ENCODE measurements around the gene TSPAN16. TPM values are rescaled to one million over a fixed set of nuclear protein-coding genes. Genes with fewer than 3 reads are reported as not detected.

TSPAN16 gene
- polyA plus RNA-seq, 1 experiment = not detected

- Histone ChIP-seq H3K4me3 (ENCODE audit: low read depth, low read length) (no peak overlapping the region), H3K27me3 (ENCODE audit: control insufficient read depth, insufficient read depth, low read length) (no peaks in the 10 kb centered on the region), H3K36me3 (ENCODE audit: control insufficient read depth, insufficient read depth, low read length) (no peaks in the 10 kb centered on the region)
- no peak for TF ChIP-seq CTCF (IDR thresholded peaks at IDR 0.05; ENCODE audit: insufficient read depth, low read depth, low read length)
- no peak for DNase-seq (ENCODE audit: low read depth)
- POLR2A ChIA-PET = no interaction called here
- CTCF ChIA-PET = interaction anchor here (1.0 kb wide), 1 partner anchor 13 kb away, joined by 3 read pairs; no protein-coding TSS in a partner anchor
Observed at GRCh38 chr19:11268783-11269267, 27.1 kb upstream of the TSPAN16 start.

- no peaks in the 10 kb centered on the region for H3K27me3 ChIP-seq (ENCODE audit: control insufficient read depth, insufficient read depth, low read length)
- no peak for TF ChIP-seq CTCF (IDR thresholded peaks at IDR 0.05; ENCODE audit: insufficient read depth, low read depth, low read length)
- ChIA-PET CTCF (interaction anchor here (1.0 kb wide), 1 partner anchor 14 kb away, joined by 3 read pairs; no protein-coding TSS in a partner anchor), POLR2A (no interaction called here)
- no peak for DNase-seq (ENCODE audit: low read depth)
- no peak overlapping the region for H3K4me3 ChIP-seq (ENCODE audit: low read depth, low read length)
- no peaks in the 10 kb centered on the region for H3K36me3 ChIP-seq (ENCODE audit: control insufficient read depth, insufficient read depth, low read length)
Observed at GRCh38 chr19:11269408-11269807, 26.6 kb upstream of the TSPAN16 start.

GRCh38 chr19:11273296-11273695 lies 22.7 kb upstream of the TSPAN16 start:
- H3K4me3 ChIP-seq (ENCODE audit: low read depth, low read length) = no peak overlapping the region
- DNase-seq (ENCODE audit: low read depth) = no peak
- POLR2A ChIA-PET = no interaction called here
- no peaks in the 10 kb centered on the region for H3K27me3 ChIP-seq (ENCODE audit: control insufficient read depth, insufficient read depth, low read length)
- CTCF ChIA-PET = interaction anchor here (0.5 kb wide), 1 partner anchor 19 kb away, joined by 4 read pairs; no protein-coding TSS in a partner anchor
- no peak for TF ChIP-seq CTCF (IDR thresholded peaks at IDR 0.05; ENCODE audit: insufficient read depth, low read depth, low read length)
- H3K36me3 ChIP-seq (ENCODE audit: control insufficient read depth, insufficient read depth, low read length) = no peaks in the 10 kb centered on the region

GRCh38 chr19:11273989-11274388 lies 22.0 kb upstream of the TSPAN16 start:
- no peak for DNase-seq (ENCODE audit: low read depth)
- no peaks in the 10 kb centered on the region for H3K36me3 ChIP-seq (ENCODE audit: control insufficient read depth, insufficient read depth, low read length)
- H3K4me3 ChIP-seq (ENCODE audit: low read depth, low read length) = no peak overlapping the region
- POLR2A ChIA-PET = no interaction called here
- no peaks in the 10 kb centered on the region for H3K27me3 ChIP-seq (ENCODE audit: control insufficient read depth, insufficient read depth, low read length)
- CTCF ChIA-PET = interaction anchor here (0.5 to 0.6 kb wide), 2 partner anchors 19 to 185 kb away, joined by 4 read pairs; no protein-coding TSS in a partner anchor
- TF ChIP-seq CTCF (IDR thresholded peaks at IDR 0.05; ENCODE audit: insufficient read depth, low read depth, low read length) = no peak

GRCh38 chr19:11274533-11275086 lies 21.4 kb upstream of the TSPAN16 start:
- Histone ChIP-seq H3K27me3 (ENCODE audit: control insufficient read depth, insufficient read depth, low read length) (0 out of 2 replicates have a peak, but pooled peaks cover 2% of the 10 kb centered on the region), H3K4me3 (ENCODE audit: low read depth, low read length) (no peak overlapping the region), H3K36me3 (ENCODE audit: control insufficient read depth, insufficient read depth, low read length) (no peaks in the 10 kb centered on the region)
- POLR2A ChIA-PET = no interaction called here
- no peak for DNase-seq (ENCODE audit: low read depth)
- CTCF ChIA-PET = interaction anchor here (0.6 kb wide), 1 partner anchor 185 kb away, joined by 4 read pairs; no protein-coding TSS in a partner anchor
- TF ChIP-seq CTCF (IDR thresholded peaks at IDR 0.05; ENCODE audit: insufficient read depth, low read depth, low read length) = no peak

All from BJ (cell line).